Fibroblast of skin of right quadriceps (primary cell): Measurements from ENCODE around the gene CUTC.

ENCODE experiments used
- DNase-seq: peaks from one replicate; pipeline ENCODE4 v3.0.0-alpha.2; 2013

CUTC gene

DNA sequence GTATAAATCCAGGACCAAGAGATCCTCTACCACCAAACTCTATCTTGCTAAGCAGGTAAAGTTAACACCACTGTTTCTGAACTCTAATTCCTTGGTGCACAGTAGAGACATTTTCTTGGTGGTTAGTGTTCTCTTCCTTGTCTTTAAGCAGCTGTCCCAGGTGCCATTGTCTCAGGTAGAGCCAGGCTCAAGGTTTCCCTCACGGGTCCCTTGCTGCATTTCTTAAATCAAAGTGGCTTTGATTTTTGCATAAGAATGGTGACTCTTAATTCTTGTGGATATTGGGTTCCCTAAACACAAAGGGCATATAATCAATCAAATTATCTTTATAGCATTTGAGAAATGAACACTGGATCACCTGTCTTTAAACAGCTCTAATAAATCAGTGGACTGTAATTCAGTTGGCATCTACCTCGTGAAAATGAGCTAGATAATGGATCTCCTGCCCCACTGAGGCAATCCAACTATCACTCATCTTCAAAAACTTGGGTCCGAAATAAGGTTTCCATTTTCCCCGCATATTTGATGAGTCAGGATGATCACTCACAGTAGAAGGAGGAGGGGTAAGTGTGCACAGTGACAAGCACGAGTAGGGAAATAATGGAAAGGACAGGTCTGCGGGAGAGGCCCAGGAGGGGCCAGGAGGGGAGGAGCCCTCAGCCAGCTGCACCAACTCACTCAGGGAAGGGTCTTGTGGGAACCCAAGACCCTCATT, 52.9 kb downstream of the CUTC start:
- DNase-seq = peak; percentile 43

DNA sequence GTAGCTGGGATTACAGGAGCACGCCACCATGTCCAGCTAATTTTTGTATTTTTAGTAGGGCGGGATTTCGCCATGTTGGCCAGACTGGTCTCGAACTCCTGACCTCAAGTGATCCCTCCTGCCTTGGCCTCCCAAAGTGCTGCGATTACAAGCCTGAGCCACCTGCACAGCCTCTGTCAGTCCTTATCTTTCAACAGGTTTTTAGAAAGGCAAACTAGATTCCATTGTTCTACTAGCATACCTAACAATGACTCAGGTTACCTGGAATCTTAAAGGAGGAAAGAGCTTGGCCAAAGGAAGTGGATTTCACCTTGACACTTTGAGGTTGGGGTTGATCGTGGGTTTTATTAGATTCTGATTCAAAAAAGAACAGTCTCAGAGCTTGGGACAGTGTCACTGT, 53.6 kb downstream of the CUTC start:
- DNase-seq = no peak

DNA sequence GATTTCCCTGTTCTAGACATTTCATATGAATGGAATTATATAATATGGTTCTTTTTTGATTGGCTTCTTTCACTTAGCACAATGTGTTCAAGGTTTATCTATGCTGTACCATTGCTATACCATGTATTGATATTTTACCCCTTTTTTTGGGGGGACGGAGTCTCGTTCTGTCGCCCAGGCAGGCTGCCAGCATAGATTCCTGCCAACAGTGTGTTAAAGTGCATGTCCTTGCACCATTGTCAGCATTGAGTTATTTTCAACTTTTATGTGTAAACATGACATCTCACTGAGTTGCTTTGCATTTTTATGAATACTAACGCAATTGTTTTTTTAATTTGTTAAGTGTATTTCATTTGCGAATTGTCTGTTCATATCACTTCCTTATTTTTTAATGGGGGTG, 55.3 kb downstream of the CUTC start:
- no peak for DNase-seq

DNA sequence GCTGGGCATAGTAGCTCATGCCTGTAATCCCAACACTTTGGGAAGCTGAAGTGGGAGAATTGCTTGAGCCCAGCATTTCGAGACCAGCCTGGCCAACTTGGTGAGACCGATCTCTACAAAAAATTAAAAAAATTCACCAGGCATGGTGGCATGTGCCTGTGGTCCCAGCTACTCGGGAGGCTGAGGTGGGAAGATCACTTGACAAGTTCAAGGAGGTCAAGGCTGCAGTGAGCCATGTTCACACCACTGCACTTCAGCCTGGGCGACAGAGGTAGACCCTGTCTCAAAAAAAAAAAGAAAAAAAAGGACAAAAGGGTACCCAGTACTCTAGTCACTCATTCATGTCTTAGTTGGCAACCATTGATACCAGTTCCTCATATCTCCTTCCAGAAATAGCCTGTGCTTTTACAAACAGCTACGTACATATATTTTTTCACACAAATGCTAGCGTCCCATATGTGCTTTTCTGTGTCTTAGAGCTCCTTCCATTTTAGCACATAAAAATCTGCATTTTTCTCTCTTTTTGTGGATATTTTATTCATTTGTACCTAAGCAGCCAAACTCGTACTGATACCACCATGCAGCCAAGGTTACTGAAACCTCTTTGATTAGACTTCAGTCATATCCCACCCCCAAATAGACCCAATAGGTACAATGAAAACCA, 55.9 kb downstream of the CUTC start:
- DNase-seq = no peak

DNA sequence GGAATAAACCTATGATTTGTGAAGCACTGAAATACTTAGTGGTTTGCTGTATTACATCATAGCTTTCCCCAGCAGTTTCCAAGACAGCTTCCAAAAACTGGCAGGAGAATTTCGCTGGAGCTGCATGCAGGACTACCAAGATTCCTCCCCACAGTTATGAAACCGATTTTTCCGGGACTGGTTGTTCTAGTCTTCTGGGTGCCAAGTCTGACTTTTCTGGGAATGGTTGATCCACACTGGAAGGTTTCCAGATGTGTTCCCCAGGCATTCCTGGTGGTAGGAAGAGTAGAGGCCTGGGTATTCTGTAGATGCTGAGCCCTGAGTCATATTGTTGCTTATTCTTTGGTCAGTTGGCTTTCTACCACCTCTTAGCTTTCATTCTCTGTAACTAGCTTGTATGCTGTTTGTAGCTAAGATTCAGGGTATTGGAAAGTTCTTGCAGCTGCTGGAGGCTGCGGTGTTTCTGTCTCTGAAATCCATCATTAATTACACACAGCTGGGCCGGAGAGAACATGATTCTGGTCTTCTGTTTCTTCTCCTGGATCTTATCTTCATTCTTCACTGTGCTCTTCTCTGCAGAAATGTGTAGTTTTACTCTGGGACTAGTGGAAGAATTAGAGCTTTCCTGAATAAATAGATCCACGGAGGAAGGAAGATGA, 56.7 kb downstream of the CUTC start:
- DNase-seq = peak; percentile 98

DNA sequence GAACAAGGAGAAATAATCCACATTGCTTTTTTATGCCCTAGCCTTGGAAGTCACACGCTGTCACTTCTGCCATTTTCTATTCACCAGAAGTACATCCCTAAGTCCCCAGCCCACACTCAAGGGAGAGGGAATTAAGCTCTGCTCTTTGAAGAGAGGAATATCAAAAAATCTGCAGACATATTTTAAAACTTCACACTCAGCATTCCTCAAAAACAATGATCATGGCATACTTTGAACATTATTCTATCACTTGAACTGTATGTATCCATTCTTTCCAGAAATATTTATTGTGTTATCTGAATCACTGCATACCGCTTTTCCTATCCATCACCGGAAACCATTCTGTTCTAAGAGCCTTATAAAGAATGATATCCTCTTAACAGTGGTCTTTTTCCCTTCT, 59.8 kb downstream of the CUTC start:
- DNase-seq = no peak

DNA sequence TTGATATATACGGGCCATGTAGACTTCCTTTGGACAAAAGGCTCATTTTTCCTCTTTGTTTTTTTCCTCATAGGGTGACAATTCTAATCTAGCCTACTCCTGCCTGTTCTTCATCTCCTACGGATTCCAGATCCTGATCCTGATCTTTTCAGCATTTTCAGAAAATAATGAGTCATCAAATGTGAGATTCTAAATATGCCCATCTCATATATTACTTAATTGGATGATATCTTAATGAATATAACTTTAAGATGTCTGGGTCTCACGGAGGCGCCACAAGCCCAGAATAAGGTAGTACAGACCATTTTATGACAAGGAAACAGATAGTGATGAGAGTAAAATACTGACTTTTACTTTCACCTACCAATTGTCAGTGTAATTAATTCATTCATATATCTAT, 61.8 kb downstream of the CUTC start:
- no peak for DNase-seq

DNA sequence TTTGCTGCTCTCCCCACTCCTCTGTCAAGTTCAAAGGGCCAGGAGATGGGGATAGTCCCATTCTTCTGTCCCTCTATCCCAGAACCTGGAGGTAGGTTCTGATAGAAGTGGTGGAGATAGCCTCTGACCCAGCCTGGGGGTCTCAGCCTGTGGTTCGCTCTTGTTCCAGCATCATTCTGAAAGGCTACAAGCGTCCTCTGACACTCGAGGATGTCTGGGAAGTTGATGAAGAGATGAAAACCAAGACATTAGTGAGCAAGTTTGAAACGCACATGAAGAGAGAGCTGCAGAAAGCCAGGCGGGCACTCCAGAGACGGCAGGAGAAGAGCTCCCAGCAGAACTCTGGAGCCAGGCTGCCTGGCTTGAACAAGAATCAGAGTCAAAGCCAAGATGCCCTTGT, 64.9 kb downstream of the CUTC start:
- DNase-seq = no peak

DNA sequence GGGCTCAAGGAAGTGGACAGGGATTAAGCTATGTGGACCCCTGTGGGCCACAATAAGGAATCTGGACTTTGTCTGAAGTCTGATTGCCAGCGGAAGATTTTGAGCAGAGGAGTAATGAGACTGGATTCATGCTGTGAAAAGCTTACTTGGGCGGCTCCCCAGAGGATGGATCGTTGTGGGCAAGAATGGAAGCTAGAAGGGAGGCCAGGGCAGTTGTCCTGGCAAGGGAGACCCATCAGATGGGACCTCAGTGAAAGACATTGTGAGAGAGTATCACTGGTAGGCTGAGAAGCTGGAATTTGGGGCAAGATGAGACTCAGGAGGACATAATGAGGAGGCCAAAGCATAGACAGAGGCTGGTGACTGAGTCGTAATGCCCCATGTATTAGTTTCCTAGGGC, 66.0 kb downstream of the CUTC start:
- DNase-seq = no peak

DNA sequence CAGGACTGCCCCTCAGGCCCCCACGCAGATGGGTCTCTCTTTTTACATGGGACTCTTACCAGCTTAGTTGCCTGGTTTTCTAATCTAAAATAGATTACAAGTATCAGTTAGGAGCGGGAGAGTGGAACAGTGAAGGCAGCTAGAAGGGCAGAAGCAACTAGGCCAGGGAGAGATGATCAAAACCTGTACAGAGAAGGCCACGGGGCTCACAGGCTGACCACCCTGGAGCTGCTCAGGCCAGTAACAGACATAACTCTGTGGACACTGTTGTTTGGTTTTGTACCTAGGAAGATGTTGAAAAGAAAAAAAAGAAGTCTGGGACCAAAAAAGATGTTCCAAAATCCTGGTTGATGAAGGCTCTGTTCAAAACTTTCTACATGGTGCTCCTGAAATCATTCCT, 66.9 kb downstream of the CUTC start:
- DNase-seq = no peak

DNA sequence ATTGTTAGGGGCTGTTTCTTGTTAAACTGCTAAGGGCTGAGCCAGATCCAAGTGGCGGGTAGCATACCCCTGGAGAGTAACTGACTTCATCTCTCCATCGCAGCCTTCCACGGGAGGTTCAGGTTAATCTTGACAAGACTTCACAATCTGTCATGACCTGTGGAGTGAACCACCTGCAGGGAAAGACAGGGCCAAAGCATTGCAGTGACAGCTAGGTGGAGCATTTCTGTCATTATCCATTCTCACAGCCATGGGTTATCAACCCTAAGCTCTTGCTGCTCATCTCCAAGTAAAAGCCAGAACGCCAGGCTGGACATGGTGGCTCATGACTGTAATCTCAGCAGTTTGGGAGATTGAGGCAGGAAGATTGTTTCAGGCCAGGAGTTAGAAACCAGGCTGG, 67.6 kb downstream of the CUTC start:
- DNase-seq = no peak

DNA sequence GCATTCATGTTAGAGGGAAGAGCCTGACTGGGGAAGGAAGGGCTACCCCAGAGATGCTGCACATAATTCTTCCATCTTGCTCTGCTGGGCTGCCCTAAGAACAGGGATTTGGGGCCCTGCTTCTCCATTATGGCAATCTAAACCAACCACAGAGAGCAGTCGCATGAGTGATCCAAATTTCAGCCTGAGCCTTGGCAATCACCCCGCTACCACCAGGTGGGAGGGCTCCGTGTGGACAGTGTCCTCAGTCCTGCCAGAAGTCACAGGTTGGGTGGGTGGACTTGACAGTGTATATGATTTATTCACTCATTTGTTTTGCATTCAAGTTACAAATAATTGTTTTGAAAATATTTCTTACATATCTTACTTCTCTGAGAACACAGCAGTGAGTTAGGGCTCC, 72.4 kb downstream of the CUTC start:
- DNase-seq = no peak

DNA sequence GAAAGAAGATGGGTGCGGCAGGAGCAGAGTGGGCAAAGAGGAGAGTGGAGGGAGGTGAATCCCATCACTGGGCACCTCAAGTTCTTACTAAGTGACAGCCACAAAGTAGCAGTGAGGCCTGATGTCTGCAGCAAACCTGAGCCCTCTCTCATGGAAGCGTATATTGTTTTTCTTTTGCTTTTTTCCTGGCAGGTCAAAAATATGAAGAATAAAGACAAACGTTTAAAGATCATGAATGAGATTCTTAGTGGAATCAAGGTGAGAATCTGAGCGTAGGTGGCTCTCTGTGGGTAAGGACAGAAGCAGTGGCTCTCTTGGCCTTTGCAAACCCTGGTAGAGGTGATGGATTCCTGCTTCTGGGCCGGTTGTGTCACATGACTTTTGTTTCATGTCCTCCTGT, 73.2 kb downstream of the CUTC start:
- no peak for DNase-seq
